Trophoblast cell (in vitro differentiated cells and primary cell): ENCODE data around the gene SMARCE1.

ENCODE experiments used
- DNase-seq, 2 donors: peaks; one replicate each; pipeline ENCODE4 v3.0.0-alpha.2; 2016
- H2AFZ ChIP-seq: 2 replicates; pipeline ENCODE4 v1.6.1; 2013; ENCODE audit warnings: low read length, moderate library complexity, mild to moderate bottlenecking; ENCODE audit not compliant: insufficient read depth, poor library complexity
- H2AK5ac ChIP-seq: 2 replicates; pipeline ENCODE4 v1.6.1; 2013; ENCODE audit warnings: mild to moderate bottlenecking, low read length
- H2BK120ac ChIP-seq: 2 replicates; pipeline ENCODE4 v1.6.1; 2013; ENCODE audit warnings: low read length, mild to moderate bottlenecking, moderate library complexity; ENCODE audit not compliant: insufficient read depth, poor library complexity
- H2BK12ac ChIP-seq: 2 replicates; pipeline ENCODE4 v1.6.1; 2013; ENCODE audit warnings: mild to moderate bottlenecking, low read length, moderate library complexity
- H2BK5ac ChIP-seq: 2 replicates; pipeline ENCODE4 v1.6.1; 2013; ENCODE audit warnings: low read length, low read depth, moderate library complexity, mild to moderate bottlenecking; ENCODE audit not compliant: poor library complexity
- H3K14ac ChIP-seq: 2 replicates; pipeline ENCODE4 v1.6.1; 2013; ENCODE audit warnings: mild to moderate bottlenecking, low read length
- H3K18ac ChIP-seq: 2 replicates; pipeline ENCODE4 v1.6.1; 2013; ENCODE audit warnings: mild to moderate bottlenecking, low read length
- H3K23ac ChIP-seq: 2 replicates; pipeline ENCODE4 v1.6.1; 2013; ENCODE audit warnings: low read length
- H3K27ac ChIP-seq: 2 replicates; pipeline ENCODE4 v1.5.1; 2013; ENCODE audit warnings: low read depth, mild to moderate bottlenecking, inconsistent platforms, low read length, moderate library complexity
- H3K27me3 ChIP-seq: 2 replicates; pipeline ENCODE4 v1.6.1; 2013; ENCODE audit warnings: inconsistent platforms, mild to moderate bottlenecking, low read length, moderate library complexity; ENCODE audit not compliant: insufficient read depth
- H3K36me3 ChIP-seq, 2 experiments: 1 replicate in 1 of 2; 2 replicates in 1 of 2; pipeline ENCODE4 v1.6.1; 2013; ENCODE audit warnings: low read length in 2 of 2, mild to moderate bottlenecking in 2 of 2, moderate library complexity in 1 of 2; ENCODE audit not compliant: insufficient read depth in 2 of 2, control insufficient read depth in 1 of 2
- H3K4ac ChIP-seq: 2 replicates; pipeline ENCODE4 v1.6.1; 2013; ENCODE audit warnings: low read depth, mild to moderate bottlenecking, low read length, moderate library complexity
- H3K4me1 ChIP-seq, 2 experiments: 1 replicate in 1 of 2; 2 replicates in 1 of 2; pipeline ENCODE4 v1.6.1; 2013; ENCODE audit warnings: low read length in 2 of 2, mild to moderate bottlenecking in 2 of 2, moderate library complexity in 1 of 2; ENCODE audit not compliant: insufficient read depth in 2 of 2, control insufficient read depth in 1 of 2
- H3K4me2 ChIP-seq: 2 replicates; pipeline ENCODE4 v1.6.1; 2013; ENCODE audit warnings: inconsistent platforms, mild to moderate bottlenecking, low read length, moderate library complexity
- H3K4me3 ChIP-seq: 2 replicates; pipeline ENCODE4 v1.5.1; 2013; ENCODE audit warnings: mild to moderate bottlenecking, low read depth, low read length, inconsistent platforms
- H3K79me1 ChIP-seq: one replicate; pipeline ENCODE4 v1.6.1; 2013; ENCODE audit warnings: low read length
- H3K79me2 ChIP-seq: 2 replicates; pipeline ENCODE4 v1.6.1; 2013; ENCODE audit warnings: low read length, mild to moderate bottlenecking; ENCODE audit not compliant: control insufficient read depth, insufficient read depth, poor library complexity
- H3K9ac ChIP-seq: 2 replicates; pipeline ENCODE4 v1.6.1; 2013; ENCODE audit warnings: mild to moderate bottlenecking, low read length
- H3K9me3 ChIP-seq: 2 replicates; pipeline ENCODE4 v1.6.1; 2013; ENCODE audit warnings: low read depth, mild to moderate bottlenecking, control low read depth, inconsistent platforms, low read length; ENCODE audit not compliant: insufficient read depth
- H4K12ac ChIP-seq: 2 replicates; pipeline ENCODE4 v1.6.1; 2013; ENCODE audit warnings: low read depth, mild to moderate bottlenecking, low read length, moderate library complexity
- H4K8ac ChIP-seq: 2 replicates; pipeline ENCODE4 v1.6.1; 2013; ENCODE audit warnings: low read depth, mild to moderate bottlenecking, low read length, moderate library complexity
- H4K91ac ChIP-seq: one replicate; pipeline ENCODE4 v1.6.1; 2013; ENCODE audit warnings: low read depth, mild to moderate bottlenecking, low read length, moderate library complexity
- WGBS: extraction: QIAGEN DNeasy Blood & Tissue Kit; methylation state at CpG from one replicate; pipeline ENCODE4 v1.1.7; 2013; ENCODE audit warnings: missing lambda C conversion rate; ENCODE audit not compliant: insufficient read length, insufficient coverage; ENCODE audit errors: extremely low coverage; 5-methylcytosine and 5-hydroxymethylcytosine counted together

Gene SMARCE1

DNA sequence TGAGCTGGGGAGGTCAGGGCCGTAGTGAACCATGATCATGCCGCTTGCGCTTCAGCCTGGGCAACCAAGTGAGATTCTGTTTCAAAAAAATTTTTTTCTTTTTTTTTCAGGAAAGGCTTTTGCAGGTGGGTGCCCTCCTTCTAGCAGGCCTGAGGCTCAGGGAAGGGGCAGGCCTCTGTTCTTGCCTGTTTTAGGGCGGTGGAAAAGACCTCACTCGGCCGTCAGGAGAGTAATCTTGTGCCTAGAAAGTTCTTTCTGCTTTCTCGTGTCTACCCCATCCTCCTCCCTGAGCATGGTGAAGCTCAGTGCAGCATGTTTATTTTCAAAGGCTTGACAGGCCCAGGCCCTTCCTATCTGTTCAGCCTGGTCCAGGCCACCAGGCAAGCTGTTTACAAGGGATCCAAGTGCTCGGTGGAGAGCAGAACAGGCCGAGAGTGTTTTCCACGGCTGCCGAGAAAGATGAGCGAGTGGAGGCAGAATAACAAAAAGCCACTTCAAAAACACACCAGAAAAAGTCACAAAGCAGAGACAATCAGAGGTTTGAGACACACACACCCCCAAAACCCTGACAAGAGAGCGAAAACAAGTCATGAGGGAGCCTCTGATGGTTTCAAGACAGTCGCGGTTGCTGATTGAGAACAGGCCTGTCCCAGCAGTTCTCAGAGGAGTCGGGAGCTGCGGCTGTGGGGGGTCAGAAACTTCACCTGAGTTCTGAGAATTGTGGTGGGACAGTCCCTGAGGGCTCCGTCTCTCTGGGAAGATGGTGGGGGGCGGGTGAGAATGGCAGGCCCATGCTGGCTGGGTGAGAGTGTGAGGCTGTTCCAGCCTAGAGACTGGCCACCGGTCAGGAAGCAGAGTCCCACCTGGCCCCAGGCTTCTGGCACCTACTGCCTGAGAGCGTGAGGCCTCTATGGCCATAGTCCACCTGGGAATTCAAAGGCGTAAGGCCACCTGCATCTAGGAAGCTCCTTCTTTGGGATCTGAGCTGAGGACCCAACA, 44.9 kb downstream of the SMARCE1 start:
- Histone ChIP-seq H3K4me3 (no peak overlapping the region), H2AFZ (peak overlapping the region; percentile 20), H2BK5ac (peak overlapping the region; percentile 58), H3K9me3 (no peaks in the 10 kb centered on the region), H2AK5ac (peak overlapping the region; percentile 24), H2BK12ac (peak overlapping the region; percentile 91), H4K91ac (peak overlapping the region; percentile 83), H4K8ac (peak overlapping the region; percentile 63), H3K4ac (peak overlapping the region; percentile 6), H3K79me2 (peaks cover 7% of the 10 kb centered on the region), H3K4me2 (no peak overlapping the region), H3K79me1 (peaks cover 43% of the 10 kb centered on the region), H3K14ac (peak overlapping the region; percentile 78), H4K12ac (peak overlapping the region; percentile 40), H3K27ac (peak overlapping the region; percentile 65), H3K27me3 (no peaks in the 10 kb centered on the region), H2BK120ac (peak overlapping the region; percentile 74), H3K36me3 (no peaks in the 10 kb centered on the region), H3K18ac (peak overlapping the region; percentile 63), H3K4me1 (peaks cover 42 to 45% of the 10 kb centered on the region in 2 experiments), H3K23ac (no peak overlapping the region), H3K9ac (no peak overlapping the region)
- WGBS = no CpG with 5 or more reads among the region's 22 CpGs
- no peak for DNase-seq

DNA sequence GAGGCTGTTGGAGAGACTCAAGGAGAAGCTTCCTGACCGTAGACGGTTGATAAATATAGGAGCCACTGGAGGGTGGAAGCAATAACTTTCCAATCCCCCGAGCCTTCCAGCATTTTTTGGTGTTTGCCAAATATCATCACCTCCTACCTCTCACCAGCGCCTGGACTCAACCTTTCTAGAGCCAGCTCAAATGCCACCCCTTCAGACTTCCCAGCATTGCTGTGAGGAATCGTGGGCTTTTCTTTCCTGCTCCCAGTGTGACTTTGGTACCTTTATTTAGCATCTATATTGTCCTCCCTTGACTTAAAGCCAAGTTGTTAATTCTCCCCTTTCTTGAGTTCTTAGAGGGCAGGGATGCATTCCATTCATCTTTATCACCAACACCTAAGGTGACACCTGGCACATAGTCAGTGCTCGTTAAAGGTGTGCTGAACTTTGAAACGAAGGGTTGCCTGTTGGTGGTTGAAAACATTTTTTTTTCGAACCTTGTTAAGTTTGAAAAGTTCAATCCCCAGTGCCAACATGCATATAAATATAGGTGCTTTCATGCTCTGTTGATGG, 47.1 kb downstream of the SMARCE1 start:
- Histone ChIP-seq H4K12ac (no peak overlapping the region), H2BK12ac (no peak overlapping the region), H3K36me3 (no peaks in the 10 kb centered on the region), H3K14ac (no peak overlapping the region), H3K27me3 (no peaks in the 10 kb centered on the region), H3K9me3 (no peaks in the 10 kb centered on the region), H2AFZ (no peak overlapping the region), H3K27ac (no peak overlapping the region), H3K4me1 (peaks cover 30 to 31% of the 10 kb centered on the region in 2 experiments), H3K4ac (no peak overlapping the region), H3K9ac (no peak overlapping the region), H3K4me3 (no peak overlapping the region), H3K4me2 (no peak overlapping the region), H2BK5ac (no peak overlapping the region), H2AK5ac (no peak overlapping the region), H3K79me1 (peaks cover 27% of the 10 kb centered on the region), H4K91ac (no peak overlapping the region), H2BK120ac (no peak overlapping the region), H4K8ac (no peak overlapping the region), H3K23ac (no peak overlapping the region), H3K79me2 (peaks cover 4% of the 10 kb centered on the region), H3K18ac (no peak overlapping the region)
- no peak for DNase-seq
- no CpG with 5 or more reads among the region's 8 CpGs for WGBS

DNA sequence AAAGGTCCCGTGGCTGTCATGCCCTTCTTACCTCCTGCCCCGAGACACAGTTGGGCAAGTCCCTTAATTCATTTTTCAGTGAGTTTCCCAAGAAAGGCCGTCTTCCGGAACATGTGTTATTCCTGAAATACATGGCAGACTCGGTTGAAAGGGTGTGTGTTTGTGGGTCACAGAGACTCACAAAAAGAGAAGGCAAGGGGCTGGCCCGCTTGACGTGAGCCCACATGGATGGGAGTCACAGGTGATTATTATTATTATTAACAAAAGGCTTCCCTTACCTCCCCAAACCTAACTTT, 48.2 kb downstream of the SMARCE1 start:
- peak overlapping the region; percentile 71 for H2BK12ac ChIP-seq
- no peak overlapping the region for H3K27ac ChIP-seq
- H3K18ac ChIP-seq = no peak overlapping the region
- H4K91ac ChIP-seq = peak overlapping the region; percentile 65
- no peak overlapping the region for H4K12ac ChIP-seq
- DNase-seq = no peak
- no peaks in the 10 kb centered on the region for H3K79me2 ChIP-seq
- no peak overlapping the region for H3K23ac ChIP-seq
- no peak overlapping the region for H3K4me3 ChIP-seq
- H2AFZ ChIP-seq = no peak overlapping the region
- H3K4ac ChIP-seq = no peak overlapping the region
- peaks cover 18 to 19% of the 10 kb centered on the region in 2 experiments for H3K4me1 ChIP-seq
- H2BK120ac ChIP-seq = peak overlapping the region; percentile 45
- H3K36me3 ChIP-seq = no peaks in the 10 kb centered on the region
- no peak overlapping the region for H3K4me2 ChIP-seq
- peak overlapping the region; percentile 35 for H4K8ac ChIP-seq
- peaks cover 16% of the 10 kb centered on the region for H3K79me1 ChIP-seq
- no peak overlapping the region for H3K14ac ChIP-seq
- WGBS = no CpG with 5 or more reads among the region's 7 CpGs
- no peak overlapping the region for H2AK5ac ChIP-seq
- H3K27me3 ChIP-seq = no peaks in the 10 kb centered on the region
- no peaks in the 10 kb centered on the region for H3K9me3 ChIP-seq
- H2BK5ac ChIP-seq = no peak overlapping the region
- no peak overlapping the region for H3K9ac ChIP-seq

DNA sequence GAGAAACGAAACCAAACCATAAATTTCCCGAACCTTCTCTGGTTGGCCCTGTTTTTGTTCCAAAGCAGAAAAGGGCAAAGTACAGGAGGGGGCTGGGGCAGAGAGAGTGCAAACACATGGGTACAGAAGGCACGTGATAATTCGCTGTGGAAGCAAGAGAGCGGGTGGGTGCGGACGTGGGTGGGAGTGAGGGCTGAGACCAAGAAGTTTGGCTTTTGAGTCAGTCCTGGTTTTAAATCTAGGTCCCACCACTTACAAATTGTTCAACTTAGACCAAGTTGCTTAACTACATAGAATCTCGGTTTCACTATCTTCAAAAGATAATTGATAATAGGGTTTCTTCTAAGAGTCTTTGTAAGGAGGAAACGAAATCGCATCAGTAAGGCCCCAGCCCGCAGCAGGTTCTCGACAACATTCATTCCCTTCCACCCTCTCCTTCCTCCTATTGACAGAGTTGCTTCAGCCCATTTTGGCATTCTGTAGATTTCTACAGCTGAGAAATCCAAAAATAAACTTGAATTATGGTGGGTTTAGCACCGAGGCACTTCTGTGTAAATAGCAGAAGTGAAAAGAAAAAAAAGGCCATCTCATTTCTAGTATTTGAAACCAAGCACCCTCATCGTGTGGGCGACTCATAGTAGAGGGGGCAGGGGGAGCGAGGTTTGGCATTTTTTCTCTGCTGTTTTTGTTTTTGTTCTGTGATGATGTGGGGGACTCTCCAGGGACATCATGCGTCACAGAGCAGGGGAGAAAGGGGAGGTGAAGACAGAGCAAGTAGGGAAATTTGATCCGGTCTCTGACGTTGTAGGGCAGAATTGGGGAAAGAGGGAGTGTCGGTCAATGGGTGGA, 48.8 kb downstream of the SMARCE1 start:
- H2BK120ac ChIP-seq = peak overlapping the region; percentile 45
- no peak overlapping the region for H2BK5ac ChIP-seq
- DNase-seq = peak in 1 of 2 donors; percentile 29
- H2AFZ ChIP-seq = no peak overlapping the region
- H3K23ac ChIP-seq = no peak overlapping the region
- peaks cover 16% of the 10 kb centered on the region for H3K79me1 ChIP-seq
- H3K27ac ChIP-seq = no peak overlapping the region
- no peak overlapping the region for H3K9ac ChIP-seq
- WGBS = no CpG with 5 or more reads among the region's 20 CpGs
- H4K8ac ChIP-seq = peak overlapping the region; percentile 35
- peak overlapping the region; percentile 65 for H4K91ac ChIP-seq
- H3K36me3 ChIP-seq = no peaks in the 10 kb centered on the region
- no peak overlapping the region for H3K4me3 ChIP-seq
- H3K79me2 ChIP-seq = no peaks in the 10 kb centered on the region
- H2BK12ac ChIP-seq = peak overlapping the region; percentile 71
- H3K14ac ChIP-seq = no peak overlapping the region
- H3K27me3 ChIP-seq = no peaks in the 10 kb centered on the region
- H3K4me2 ChIP-seq = no peak overlapping the region
- no peak overlapping the region for H4K12ac ChIP-seq
- H2AK5ac ChIP-seq = no peak overlapping the region
- H3K18ac ChIP-seq = no peak overlapping the region
- no peak overlapping the region for H3K4ac ChIP-seq
- H3K9me3 ChIP-seq = no peaks in the 10 kb centered on the region
- peaks cover 18% of the 10 kb centered on the region in 2 experiments for H3K4me1 ChIP-seq
